GM12873 (cell line): ENCODE measurements around the gene CAPN10.

Experiments
- TF ChIP-seq, protein P1 (sequence below): IDR thresholded peaks from 2 replicates; pipeline ENCODE4 v1.5.1; 2012; ENCODE audit warnings: low read depth, mild to moderate bottlenecking, moderate library complexity, low read length, control low read depth; ENCODE audit not compliant: insufficient read depth; ENCODE audit errors: missing control alignments

The CAPN10 gene

DNA sequence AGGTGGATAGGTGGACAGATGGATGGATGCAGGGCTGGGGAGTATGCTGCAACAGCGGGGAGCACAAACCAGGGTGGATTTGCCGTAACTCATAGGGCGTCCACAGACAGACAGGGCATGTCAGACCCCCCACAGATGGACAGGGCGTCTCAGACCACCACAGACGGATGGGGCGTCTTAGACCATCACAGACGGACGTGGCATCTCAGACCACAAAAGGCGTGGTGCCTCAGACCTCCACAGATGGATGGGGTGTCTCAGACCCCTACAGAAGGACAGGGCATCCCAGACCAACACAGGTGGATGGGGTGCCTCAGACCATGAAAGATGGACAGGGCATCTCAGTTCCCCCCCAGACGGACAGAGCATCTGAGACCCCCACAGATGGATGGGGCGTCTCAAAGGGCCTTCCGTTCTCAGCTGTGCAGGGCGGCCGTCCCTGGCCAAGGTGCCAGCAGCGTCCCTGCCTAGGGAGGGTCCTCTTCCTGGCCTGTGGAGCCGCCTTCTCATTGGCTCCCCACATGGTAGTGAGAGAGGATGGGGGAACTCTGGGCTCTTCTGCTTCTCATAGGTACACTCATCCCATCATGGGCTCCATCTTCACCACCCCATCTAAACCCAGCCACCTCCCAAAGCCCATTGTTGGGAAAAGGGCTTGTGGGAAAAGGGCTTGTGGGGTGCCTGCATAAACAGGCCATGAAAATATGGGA, 30.8 kb upstream of the CAPN10 start:
- TF ChIP-seq, protein P1, sequence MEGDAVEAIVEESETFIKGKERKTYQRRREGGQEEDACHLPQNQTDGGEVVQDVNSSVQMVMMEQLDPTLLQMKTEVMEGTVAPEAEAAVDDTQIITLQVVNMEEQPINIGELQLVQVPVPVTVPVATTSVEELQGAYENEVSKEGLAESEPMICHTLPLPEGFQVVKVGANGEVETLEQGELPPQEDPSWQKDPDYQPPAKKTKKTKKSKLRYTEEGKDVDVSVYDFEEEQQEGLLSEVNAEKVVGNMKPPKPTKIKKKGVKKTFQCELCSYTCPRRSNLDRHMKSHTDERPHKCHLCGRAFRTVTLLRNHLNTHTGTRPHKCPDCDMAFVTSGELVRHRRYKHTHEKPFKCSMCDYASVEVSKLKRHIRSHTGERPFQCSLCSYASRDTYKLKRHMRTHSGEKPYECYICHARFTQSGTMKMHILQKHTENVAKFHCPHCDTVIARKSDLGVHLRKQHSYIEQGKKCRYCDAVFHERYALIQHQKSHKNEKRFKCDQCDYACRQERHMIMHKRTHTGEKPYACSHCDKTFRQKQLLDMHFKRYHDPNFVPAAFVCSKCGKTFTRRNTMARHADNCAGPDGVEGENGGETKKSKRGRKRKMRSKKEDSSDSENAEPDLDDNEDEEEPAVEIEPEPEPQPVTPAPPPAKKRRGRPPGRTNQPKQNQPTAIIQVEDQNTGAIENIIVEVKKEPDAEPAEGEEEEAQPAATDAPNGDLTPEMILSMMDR: no peak

- TF ChIP-seq, protein P1: peak; percentile 73
These were observed 29.9 kb upstream of the CAPN10 start for GRCh38 chr2:240556553-240557100.

- TF ChIP-seq, protein P1: no peak
These were observed 29.3 kb upstream of the CAPN10 start for GRCh38 chr2:240557101-240557751.

DNA sequence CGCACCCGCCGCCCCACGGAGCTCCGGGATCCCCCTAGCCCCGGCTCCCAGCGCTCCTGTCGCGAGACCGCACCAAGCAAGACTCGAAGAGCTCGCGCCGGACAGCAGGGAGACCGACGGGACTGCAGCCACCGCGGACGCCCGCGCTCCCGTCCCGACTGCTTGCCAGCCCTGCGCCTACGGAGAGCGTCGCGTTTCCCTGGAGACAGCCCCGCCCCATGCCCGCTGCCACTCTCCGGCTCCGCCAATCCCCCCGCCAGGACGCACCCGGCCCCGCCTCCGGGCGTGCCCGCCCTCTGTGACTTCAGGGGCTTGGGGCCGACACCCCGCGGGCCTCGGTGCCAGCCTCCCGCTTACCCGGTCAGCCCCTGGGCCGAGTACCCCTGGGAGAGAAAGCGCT, 28.7 kb upstream of the CAPN10 start, which contains the start of gene ANKMY1:
ANKMY1 (minus strand) TSS at position 181 of the 400 bp plus-strand sequence. CDS start 653 bp downstream, outside the sequence.
- TF ChIP-seq, protein P1: no peak

- TF ChIP-seq, protein P1: no peak
These were observed 28.2 kb upstream of the CAPN10 start for GRCh38 chr2:240558236-240558761.

DNA sequence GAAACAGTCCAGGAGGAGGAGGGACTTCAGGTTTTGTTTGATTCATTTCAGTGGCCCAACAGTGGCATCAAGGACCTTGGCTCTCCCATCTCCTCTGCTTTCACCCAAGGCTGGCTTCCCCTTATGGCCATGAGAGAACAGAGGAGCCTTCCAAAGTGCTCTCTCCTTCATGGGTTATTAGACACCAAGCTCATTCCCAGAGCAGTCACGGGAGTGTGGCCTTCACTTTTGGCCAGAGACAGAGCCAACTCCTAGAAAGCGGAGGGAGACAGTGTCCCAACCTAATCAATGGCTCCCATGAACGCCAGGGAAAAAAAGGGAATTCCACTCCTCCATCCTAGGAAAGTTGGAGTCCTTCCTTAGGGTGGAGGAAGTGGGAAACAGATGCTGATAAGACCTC, 27.2 kb upstream of the CAPN10 start:
- TF ChIP-seq, protein P1: no peak

DNA sequence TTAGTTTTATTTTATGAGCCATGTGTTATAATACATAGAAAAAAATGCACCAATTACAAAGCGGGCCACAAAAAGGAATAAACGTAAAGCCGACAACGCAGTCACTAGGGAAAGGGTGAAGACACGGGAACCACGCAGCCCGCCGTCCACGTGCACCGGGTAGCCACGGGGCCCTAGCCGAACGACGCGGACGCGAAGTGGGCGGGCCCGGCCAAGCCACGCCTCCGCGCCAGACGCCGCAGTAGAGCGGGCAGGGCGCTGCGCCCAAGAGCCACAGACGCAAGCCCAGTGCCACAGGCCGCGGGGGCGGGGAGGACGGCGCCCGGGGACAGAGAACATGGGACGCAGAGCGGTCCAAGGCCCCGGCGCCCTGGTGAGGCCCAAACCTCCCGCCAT, 26.5 kb upstream of the CAPN10 start, which contains the start of gene DUSP28:
DUSP28 (plus strand) TSS at position 274 of the 396 bp plus-strand sequence. CDS start 328 bp downstream, outside the sequence.
- TF ChIP-seq, protein P1: no peak
